Measurements from ENCODE around the gene RASGRF2.

Gene RASGRF2

GRCh38 chr5:81204205-81204604, 244.0 kb downstream of the RASGRF2 start:
- Histone ChIP-seq H3K9me2 (replicated peaks; ENCODE audit: control insufficient read depth, low read length) (no peaks in the 10 kb centered on the region), H4K20me1 (ENCODE audit: control insufficient read depth, insufficient read depth, low read depth, low read length) (no peaks in the 10 kb centered on the region), H3K27ac (ENCODE audit: low read depth, low read length) (no peak overlapping the region), H3K4me3 (ENCODE audit: low read length) (no peak overlapping the region), H3F3A (ENCODE audit: control insufficient read depth, insufficient read depth) (no peaks in the 10 kb centered on the region), H3K9me3 (ENCODE audit: control insufficient read depth, insufficient read depth, low read length) (no peaks in the 10 kb centered on the region), H3K79me2 (ENCODE audit: control insufficient read depth, low read length) (no peaks in the 10 kb centered on the region), H3K36me3 (ENCODE audit: control insufficient read depth, low read length) (no peaks in the 10 kb centered on the region), H3K27me3 (ENCODE audit: control insufficient read depth, low read length) (no peaks in the 10 kb centered on the region), H3K4me1 (ENCODE audit: control insufficient read depth, low read length) (no peaks in the 10 kb centered on the region), H3K4me2 (ENCODE audit: low read length) (no peak overlapping the region)
- TF ChIP-seq, protein P1, sequence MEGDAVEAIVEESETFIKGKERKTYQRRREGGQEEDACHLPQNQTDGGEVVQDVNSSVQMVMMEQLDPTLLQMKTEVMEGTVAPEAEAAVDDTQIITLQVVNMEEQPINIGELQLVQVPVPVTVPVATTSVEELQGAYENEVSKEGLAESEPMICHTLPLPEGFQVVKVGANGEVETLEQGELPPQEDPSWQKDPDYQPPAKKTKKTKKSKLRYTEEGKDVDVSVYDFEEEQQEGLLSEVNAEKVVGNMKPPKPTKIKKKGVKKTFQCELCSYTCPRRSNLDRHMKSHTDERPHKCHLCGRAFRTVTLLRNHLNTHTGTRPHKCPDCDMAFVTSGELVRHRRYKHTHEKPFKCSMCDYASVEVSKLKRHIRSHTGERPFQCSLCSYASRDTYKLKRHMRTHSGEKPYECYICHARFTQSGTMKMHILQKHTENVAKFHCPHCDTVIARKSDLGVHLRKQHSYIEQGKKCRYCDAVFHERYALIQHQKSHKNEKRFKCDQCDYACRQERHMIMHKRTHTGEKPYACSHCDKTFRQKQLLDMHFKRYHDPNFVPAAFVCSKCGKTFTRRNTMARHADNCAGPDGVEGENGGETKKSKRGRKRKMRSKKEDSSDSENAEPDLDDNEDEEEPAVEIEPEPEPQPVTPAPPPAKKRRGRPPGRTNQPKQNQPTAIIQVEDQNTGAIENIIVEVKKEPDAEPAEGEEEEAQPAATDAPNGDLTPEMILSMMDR (IDR thresholded peaks at IDR 0.05; ENCODE audit: low read depth, low read length, poor library complexity, severe bottlenecking) = no peak
- TF ChIP-seq EZH2phosphoT487 (IDR thresholded peaks at IDR 0.05; ENCODE audit: borderline replicate concordance, low read length) = no peak

DNA sequence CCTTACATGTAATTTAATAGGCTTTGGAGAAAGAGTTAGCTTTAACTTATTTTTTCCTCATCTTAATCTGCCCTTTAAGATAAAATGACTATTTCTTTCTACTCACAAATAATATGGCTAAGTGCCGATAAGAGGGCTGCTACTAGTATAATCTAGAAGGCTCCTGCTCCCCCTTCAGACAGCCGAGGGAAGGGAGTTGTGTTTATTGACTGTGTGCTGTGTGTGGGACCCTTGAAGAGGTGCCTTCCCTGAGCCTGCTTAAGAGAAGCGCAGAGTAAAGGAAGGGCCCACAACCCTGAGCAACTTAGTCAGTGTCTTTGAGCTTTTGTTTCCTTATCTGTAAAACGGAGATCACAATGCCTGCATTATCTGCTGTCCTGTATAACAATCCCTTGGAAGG, 244.9 kb downstream of the RASGRF2 start:
- Histone ChIP-seq H3K9me3 (ENCODE audit: control insufficient read depth, insufficient read depth, low read length) (no peaks in the 10 kb centered on the region), H3K27me3 (ENCODE audit: control insufficient read depth, low read length) (no peaks in the 10 kb centered on the region), H3F3A (ENCODE audit: control insufficient read depth, insufficient read depth) (no peaks in the 10 kb centered on the region), H4K20me1 (ENCODE audit: control insufficient read depth, insufficient read depth, low read depth, low read length) (no peaks in the 10 kb centered on the region), H3K27ac (ENCODE audit: low read depth, low read length) (no peak overlapping the region), H3K9me2 (replicated peaks; ENCODE audit: control insufficient read depth, low read length) (no peaks in the 10 kb centered on the region), H3K36me3 (ENCODE audit: control insufficient read depth, low read length) (no peaks in the 10 kb centered on the region), H3K4me3 (ENCODE audit: low read length) (no peak overlapping the region), H3K79me2 (ENCODE audit: control insufficient read depth, low read length) (no peaks in the 10 kb centered on the region), H3K4me1 (ENCODE audit: control insufficient read depth, low read length) (no peaks in the 10 kb centered on the region), H3K4me2 (ENCODE audit: low read length) (no peak overlapping the region)
- TF ChIP-seq, protein P1 (IDR thresholded peaks at IDR 0.05; ENCODE audit: low read depth, low read length, poor library complexity, severe bottlenecking) = no peak
- no peak for TF ChIP-seq EZH2phosphoT487 (IDR thresholded peaks at IDR 0.05; ENCODE audit: borderline replicate concordance, low read length)

DNA sequence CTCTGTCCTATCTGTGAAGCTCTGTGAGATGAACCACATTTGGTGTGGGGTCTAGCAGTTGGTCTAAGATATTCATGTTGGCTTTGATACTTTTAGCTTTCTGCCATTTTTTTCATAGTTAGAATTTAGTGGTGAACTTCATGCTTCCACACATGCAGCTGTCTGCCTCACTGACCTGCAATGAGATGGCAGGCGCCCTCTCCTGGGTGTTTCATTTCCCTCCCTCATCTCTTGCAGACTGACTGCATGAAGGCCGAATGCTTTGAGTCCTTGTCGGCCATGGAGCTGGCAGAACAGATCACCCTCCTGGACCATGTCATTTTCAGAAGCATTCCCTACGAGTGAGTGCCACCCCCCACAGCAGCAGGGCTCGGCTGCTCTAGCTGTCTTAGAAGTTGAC, 246.8 kb downstream of the RASGRF2 start:
- H3K79me2 ChIP-seq (ENCODE audit: control insufficient read depth, low read length) = no peaks in the 10 kb centered on the region
- H3F3A ChIP-seq (ENCODE audit: control insufficient read depth, insufficient read depth) = no peaks in the 10 kb centered on the region
- H3K4me1 ChIP-seq (ENCODE audit: control insufficient read depth, low read length) = peaks cover 3% of the 10 kb centered on the region
- no peaks in the 10 kb centered on the region for H3K9me3 ChIP-seq (ENCODE audit: control insufficient read depth, insufficient read depth, low read length)
- TF ChIP-seq, protein P1 (IDR thresholded peaks at IDR 0.05; ENCODE audit: low read depth, low read length, poor library complexity, severe bottlenecking) = peak; percentile 51
- TF ChIP-seq EZH2phosphoT487 (IDR thresholded peaks at IDR 0.05; ENCODE audit: borderline replicate concordance, low read length) = no peak
- no peaks in the 10 kb centered on the region for H3K27me3 ChIP-seq (ENCODE audit: control insufficient read depth, low read length)
- H3K36me3 ChIP-seq (ENCODE audit: control insufficient read depth, low read length) = no peaks in the 10 kb centered on the region
- H3K4me2 ChIP-seq (ENCODE audit: low read length) = no peak overlapping the region
- H4K20me1 ChIP-seq (ENCODE audit: control insufficient read depth, insufficient read depth, low read depth, low read length) = no peaks in the 10 kb centered on the region
- H3K4me3 ChIP-seq (ENCODE audit: low read length) = no peak overlapping the region
- no peaks in the 10 kb centered on the region for H3K9me2 ChIP-seq (replicated peaks; ENCODE audit: control insufficient read depth, low read length)
- H3K27ac ChIP-seq (ENCODE audit: low read depth, low read length) = no peak overlapping the region

- Histone ChIP-seq H3K36me3 (ENCODE audit: control insufficient read depth, low read length) (no peaks in the 10 kb centered on the region), H3K4me3 (ENCODE audit: low read length) (no peak overlapping the region), H3F3A (ENCODE audit: control insufficient read depth, insufficient read depth) (no peaks in the 10 kb centered on the region), H3K4me2 (ENCODE audit: low read length) (no peak overlapping the region), H4K20me1 (ENCODE audit: control insufficient read depth, insufficient read depth, low read depth, low read length) (no peaks in the 10 kb centered on the region), H3K4me1 (ENCODE audit: control insufficient read depth, low read length) (peaks cover 9% of the 10 kb centered on the region), H3K79me2 (ENCODE audit: control insufficient read depth, low read length) (no peaks in the 10 kb centered on the region), H3K9me3 (ENCODE audit: control insufficient read depth, insufficient read depth, low read length) (no peaks in the 10 kb centered on the region), H3K27ac (ENCODE audit: low read depth, low read length) (no peak overlapping the region), H3K27me3 (ENCODE audit: control insufficient read depth, low read length) (no peaks in the 10 kb centered on the region), H3K9me2 (replicated peaks; ENCODE audit: control insufficient read depth, low read length) (no peaks in the 10 kb centered on the region)
- TF ChIP-seq, protein P1 (IDR thresholded peaks at IDR 0.05; ENCODE audit: low read depth, low read length, poor library complexity, severe bottlenecking) = no peak
- no peak for TF ChIP-seq EZH2phosphoT487 (IDR thresholded peaks at IDR 0.05; ENCODE audit: borderline replicate concordance, low read length)
Measured at GRCh38 chr5:81208904-81209303, 248.7 kb downstream of the RASGRF2 start.
